Activated CD8-positive, alpha-beta memory T cell treated with anti-CD3 and anti-CD28 coated beads for 24 hours (primary cell): ENCODE results near the gene KMO.

Experiments used
- DNase-seq: peaks from one replicate; pipeline ENCODE4 v3.0.0-alpha.2; 2020

Gene KMO

DNA sequence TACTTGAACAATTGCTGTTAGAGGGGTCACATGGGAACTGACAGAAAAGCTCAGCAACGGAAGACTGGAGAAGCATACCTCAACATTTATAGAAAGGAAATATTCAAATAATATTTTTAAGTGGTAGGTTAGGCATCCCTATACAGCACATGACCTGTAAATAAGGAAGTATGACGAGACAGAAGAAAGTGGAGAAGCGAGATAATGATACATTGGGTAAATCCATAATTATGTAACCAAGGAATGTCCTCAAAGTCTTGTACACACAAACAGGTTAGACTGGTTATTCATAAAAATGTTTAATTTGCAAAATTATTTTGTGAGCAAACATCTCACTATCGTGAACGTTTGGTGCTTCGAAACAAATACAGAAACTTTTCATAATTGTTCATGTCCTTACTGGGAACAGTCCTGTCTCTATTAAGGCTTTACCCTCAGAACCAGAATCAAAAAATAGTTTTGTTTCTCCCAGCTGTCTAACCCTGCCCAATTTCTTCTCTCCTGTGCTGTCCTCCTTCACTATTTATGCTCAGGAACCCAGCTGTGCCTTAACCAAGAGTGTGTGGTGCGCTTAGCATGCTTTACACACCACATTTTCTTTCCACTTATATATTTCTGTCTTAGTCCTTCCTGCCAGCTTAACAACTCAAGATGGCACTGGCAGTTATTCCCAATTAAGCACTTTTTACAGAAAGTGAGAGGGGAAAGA is 10.2 kb downstream of the KMO start:
- DNase-seq, result no peak

DNA sequence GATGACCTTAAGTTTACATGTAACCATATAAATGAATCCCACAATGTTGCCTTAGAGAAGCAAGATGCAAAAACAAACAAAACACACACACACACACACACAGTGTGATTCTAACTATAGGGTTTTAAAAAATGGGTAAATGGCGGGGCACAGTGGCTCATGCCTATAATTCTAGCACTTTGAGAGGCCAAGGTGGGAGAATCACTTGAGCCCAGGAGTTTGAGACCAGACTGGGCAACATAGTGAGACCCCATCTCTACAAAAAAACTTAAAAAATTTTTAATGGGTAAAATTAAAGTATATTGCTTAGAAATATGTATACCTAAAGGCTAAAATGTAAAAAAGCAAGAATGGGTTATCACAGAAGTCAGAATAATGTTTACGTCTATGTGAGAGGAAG is 15.8 kb downstream of the KMO start:
- no peak for DNase-seq

DNA sequence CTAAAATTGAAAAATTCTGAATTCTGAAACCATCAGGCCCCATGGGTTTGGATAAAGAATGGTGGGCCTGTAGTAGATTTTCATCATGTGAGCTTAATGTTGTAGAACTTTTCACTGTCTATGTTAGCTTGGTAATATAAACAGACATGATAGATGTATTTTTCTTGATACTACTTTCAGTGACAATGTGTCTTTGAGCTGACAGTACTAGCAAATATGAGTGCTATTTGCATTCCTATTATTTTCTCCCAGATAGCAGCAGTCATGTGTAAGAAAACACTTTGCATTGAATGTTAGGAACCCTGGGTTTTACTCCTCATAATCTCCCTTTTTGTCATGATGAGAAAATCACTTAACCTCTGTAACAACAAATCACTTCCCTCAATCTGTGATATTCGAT is 18.1 kb downstream of the KMO start:
- no peak for DNase-seq

DNA sequence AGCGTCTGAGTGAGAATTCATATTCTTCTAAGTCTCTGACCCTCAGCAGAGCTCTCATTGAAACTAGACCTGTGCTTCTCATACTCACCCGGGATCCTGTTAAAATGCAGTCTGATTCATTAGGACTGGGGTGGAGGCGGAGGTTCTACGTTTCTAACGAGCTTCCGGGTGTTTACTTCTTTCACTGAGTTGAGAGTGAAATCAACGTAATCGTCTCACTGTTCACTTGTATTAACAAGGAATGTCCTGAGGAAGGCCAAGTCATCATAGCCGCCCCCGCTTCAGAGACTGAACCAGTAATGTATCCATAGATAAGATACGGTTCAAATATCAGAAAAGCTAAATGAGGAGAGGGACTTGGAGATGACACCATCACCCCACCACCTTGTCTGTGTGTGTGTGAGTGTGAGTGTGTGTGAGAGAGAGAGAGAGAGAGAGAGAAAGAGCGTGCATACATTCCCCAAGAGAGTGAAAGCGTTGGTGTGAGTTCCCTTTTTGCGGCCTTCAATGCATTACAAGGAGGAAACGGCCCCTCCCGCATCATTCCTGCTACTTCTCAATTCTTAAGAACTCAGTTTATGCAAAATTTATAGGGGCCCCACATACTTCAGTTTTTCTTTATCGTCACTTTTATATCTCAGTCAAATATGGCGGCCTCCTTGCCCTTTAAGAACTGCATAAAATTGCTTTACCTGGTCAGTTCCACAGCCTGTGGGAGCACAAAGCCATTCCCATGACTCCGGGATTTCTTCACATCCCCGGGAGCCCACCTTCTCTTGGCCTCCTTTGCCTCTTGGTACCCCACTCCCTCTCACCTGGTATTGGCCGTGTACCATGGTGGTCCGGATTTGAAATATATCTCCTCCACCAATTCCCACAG is 19.8 kb downstream of the KMO start:
- DNase-seq, result peak; percentile 60

DNA sequence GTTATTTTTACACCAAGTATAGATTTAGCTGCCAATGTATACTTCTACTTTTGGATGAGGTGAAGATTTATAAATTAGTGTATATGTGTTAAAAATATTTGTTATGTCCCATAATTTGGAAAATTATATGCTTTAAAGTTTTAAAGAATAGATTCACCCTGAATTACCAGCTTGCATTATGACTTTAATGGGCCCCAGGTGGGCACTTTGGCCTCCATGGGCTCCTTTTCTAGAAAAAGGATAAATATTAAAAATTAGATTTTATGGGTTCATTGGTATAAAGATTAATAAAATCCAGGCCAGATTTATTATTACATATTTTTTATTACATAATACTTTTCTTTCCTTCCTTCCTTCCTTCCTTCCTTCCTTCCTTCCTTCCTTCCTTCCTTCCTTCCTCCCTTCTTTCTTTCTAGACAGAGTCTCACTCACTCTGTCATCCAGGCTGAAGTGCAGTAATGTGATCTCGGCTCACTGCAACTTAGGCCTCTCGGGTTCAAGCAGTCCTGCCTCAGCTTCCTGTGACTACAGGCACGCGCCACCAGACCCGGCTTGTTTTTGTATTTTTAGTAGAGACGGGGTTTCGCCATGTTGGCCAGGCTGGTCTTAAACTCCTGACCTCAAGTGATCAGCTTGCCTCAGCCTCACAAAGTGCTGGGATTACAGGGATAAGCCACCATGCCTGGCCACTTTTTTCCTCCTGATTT is 21.9 kb downstream of the KMO start:
- DNase-seq, result no peak

DNA sequence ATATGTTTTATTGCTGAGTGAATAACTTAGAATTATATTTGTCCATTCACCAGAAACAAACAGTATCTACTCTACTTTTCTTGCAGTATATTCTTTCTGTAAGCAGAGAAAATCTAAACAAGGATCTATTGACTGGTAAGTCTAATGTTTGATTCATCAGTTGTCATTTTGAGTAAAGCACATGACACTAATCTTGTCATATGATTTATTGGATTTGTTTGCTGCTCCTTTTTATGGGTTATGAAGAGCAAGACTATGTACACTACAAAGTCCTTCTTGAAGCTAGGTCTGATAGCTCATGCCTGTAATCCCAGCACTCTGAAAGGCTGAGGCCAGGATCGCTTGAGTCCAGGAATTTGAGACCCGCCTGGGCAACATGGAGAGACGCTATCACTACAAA is 23.3 kb downstream of the KMO start:
- no peak for DNase-seq

DNA sequence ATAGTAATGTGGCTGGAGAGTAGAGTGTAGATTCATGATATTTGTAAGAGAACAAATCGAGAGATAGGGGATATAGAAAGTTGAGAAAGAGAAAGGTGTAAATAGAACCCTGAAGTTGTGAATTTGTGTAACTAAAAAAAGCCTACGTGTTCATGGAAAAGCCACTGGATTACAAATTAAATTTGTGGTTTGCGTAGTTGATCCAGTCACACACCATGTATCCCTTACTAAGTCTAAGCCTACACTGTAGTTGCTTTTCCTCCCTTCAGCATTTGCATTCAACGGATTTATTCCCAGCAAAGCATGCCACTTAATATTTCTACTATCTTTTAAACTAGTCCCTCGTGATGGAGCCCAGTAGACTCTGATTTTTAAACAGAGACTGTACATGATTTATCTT is 24.9 kb downstream of the KMO start:
- DNase-seq, result no peak

DNA sequence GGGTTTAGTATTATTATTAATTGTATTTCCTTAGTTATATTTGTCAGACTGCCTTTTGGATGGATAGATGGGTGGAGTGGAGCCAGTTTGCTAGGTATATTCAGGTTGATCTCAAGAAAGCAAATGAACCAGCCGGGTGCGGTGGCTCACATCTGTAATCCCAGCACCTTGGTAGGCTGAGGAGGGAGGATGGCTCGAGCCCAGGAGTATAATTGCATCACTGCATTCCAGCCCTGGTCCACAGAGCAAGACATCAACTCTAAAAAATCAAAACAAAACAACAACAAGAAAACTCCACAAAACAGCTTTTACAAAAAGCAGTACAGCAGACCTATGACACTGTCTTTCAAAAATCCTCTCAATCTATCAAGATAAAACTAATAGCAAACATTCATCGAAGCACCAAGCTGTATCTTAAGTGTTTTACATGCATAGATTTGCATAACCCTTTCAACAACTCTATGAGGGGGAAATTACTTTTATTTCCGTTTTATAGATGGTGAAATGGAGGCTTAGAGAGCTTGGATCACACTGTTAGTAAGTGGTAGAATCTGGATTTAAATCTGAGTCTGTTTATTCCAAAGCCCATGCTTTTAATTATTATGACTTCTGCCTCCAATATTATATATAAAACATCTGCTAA is 25.5 kb downstream of the KMO start:
- no peak for DNase-seq

DNA sequence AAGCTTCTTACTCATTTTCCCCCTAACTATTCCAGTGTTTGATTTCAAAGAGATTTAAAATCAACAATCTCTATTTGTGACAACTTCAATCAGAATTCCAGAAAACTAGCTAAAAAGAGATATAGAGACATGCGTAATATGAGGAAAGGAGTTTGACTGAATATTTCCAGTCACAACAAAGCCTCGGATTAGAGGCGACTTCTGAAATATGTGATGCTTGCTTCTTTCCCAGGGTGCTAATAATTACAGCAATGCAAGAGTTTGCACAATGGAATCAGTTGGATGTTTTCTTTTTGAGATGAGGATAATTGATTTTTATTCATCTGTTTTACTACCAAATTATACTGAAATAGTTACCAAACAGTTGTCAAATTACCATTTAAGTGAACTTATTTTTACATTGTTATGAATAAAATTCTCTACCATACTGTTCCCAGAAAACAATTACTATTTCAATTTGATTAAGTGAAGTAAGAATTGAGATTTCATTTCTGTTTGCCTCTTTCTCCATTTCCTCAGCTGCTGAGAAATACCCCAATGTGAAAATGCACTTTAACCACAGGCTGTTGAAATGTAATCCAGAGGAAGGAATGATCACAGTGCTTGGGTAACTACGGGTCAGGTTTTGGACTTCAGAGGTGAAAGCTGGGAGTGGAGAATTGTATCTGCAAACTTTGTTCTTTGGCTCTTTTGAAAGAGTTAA is 28.1 kb downstream of the KMO start:
- DNase-seq, result no peak

DNA sequence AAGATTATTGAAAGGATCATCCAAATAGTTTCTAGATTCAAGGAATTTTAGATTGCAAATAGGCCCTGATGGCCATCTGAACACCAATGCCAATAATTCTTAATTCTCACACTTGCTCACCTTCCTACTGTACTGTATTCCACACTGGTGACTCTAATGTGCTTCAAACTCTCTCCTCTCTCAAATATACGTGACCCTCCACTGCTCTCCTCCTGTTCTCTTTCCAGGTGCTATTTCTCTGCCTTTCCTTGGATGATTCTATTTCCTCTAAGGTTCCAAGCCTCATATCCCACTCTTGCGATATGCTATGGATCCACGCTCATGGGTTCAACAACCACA is 28.6 kb downstream of the KMO start:
- no peak for DNase-seq

DNA sequence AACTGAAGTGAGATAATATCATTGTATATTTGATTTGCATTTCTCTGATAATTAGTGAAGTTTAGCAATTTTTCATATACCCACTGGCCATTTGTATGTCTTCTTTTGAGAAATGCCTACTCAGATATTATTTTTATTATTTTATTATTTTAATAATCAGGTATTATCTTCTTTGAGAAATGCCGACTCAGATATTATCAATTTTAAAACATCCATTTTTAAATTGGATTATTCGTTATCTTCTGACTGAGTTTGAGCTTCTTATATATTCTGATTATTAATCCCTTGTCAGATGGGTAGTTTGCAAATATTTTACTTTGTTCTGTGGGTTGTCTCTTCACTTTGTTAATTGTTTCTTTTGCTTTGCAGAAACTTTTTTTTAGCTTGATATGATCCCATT is 37.7 kb downstream of the KMO start:
- DNase-seq, result no peak

DNA sequence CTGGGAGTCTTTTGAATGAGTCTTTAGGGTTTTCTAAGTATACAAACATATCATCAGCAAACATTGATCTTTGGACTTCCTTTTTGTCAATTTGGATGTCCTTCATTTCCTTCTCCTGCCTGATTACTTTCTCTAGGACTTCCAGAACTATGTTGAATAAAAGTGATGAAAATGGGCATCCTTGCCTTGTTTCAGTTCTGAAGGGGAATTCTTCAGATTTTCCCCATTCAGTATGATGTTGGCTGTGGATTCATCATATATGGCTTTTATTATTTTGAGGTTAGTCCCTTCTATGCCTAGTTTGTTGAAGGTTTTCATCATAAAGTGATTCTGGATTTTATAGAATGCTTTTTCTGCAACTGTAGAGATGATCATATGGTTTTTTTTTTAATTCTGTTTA is 42.0 kb downstream of the KMO start:
- DNase-seq, result no peak

DNA sequence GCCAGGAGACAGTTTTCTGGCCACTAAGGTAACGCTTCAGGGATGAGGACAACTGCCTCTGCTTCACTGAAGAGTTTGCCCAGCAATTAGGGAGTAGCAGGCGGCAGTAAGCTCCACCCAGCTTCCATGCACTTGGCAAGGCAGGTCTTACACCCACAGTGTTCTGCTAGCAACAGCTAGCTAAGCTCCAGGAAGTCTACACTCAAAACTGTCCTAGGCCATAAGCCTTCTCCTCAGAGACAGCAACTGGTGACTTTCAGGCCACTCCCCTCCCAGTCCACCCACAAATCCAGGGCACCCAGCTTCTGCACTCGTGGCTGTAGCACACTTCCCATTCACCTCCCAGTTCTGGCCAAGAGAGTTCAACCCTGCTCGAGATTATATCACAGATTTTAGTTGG is 47.3 kb downstream of the KMO start:
- no peak for DNase-seq

DNA sequence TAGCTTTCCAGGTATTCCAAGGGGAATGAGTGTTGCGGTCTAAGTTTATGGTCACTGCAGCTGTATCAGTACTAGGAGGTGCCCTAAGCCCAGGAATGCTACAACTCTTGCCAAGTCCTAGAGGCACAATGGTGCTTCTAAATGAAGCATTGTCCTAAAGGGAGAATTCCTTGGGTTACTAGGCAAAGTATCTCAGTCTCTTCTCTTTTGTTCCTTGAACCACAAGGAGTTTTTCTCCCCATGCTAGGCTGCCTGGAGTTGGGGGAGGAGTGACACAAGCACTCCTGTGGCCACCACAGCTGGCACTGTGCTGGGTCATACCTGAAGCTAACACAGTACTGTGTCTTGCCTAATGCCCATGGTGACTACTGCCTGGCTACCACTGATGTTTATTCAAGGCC is 50.7 kb downstream of the KMO start:
- no peak for DNase-seq

DNA sequence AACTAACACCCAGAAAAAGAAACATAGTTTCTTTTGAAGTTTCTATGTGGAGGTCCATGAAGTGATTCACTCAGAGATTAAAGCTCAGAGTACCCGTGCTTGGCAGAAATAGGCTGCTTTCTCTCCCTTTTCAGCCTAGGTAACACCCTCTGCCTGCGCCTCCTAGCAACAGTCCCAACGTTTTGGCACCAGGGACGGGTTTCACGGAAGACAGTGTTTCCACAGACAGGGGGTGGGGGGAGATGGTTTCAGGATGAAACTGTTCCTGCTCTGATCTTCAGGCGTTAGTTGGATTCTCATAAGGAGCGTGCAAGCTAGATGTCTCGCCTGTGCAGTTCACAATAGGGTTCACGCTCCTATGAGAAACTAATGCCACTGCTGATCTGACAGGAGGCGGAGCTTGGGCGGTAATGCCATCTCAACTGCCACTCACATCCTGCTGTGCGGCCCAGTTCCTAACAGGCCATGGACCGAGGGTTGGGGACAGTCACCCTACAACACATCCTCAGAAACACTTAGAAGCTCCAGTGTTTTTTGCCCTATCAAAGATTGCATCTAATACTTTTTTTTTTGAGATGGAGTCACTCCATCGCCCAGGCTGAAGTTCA is 54.8 kb downstream of the KMO start:
- DNase-seq, result no peak

DNA sequence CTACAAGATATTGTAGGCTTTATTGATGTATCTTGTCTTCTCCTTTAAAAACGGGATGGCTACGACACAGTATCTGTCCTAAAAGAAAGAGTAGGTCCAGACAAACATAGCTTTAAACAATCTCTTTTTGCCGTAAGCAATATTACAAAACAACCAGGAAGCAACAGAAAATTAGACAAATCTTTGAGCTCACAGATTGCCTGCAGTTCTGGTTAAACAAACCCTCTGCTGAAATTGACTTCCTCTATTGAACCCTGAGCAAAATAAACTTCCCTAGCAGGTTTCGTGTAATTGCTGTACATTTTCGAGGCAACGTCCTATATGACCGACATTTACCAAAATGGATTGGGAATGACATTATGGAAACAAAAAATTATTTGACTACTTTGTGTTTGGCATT is 57.3 kb downstream of the KMO start:
- no peak for DNase-seq

DNA sequence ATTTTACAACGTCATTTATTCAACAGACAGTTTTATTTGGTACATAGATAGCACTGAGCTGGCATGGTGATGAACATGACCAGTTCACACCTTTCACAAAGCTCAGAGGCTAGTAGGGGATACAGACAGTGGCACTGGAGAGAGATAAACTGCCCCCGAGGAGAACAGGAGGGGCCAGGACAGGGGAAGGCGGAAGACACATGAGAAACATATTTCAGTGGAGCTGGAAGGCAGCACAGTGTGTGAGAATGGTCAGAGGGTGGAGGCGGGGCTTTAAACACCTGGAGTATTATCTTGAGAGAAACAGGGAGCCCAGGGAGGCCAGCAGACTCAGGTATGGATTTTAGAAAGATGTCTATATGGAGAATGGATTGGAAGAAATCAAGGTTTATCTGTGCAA is 58.5 kb downstream of the KMO start:
- DNase-seq, result no peak

DNA sequence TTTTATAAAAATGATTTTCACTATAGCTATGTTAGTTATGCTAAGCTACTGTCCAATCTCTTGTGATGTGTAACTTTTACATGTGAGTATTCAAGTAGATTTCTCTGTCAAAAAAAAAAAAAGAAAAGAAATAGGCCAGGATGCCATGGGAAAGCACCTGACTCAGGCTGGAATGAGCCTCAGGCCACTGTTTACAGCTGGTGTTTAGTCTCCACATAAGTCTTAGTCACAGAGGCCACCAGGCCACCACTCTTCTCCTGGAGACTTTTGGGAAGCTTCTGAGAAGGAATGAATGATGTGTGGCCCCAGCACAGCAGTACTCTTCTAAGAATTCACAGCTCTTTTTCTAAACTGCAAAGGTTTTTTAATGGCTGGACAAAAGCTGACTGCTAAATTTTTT is 59.1 kb downstream of the KMO start:
- no peak for DNase-seq

DNA sequence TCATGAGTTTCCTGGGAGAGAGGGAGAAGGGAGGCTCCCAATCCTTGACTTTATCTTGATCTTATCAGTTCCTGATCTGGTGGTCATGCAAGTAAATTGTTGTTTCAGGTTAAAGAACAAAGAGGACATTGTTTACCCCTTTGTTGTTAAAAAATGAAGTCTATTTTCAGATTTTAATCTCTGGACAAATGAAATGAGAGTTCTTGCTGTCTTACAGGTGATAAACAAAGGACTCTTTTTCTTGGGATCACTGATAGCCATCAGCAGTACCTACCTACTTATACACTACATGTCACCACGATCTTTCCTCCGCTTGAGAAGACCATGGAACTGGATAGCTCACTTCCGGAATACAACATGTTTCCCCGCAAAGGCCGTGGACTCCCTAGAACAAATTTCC is 59.6 kb downstream of the KMO start:
- no peak for DNase-seq

DNA sequence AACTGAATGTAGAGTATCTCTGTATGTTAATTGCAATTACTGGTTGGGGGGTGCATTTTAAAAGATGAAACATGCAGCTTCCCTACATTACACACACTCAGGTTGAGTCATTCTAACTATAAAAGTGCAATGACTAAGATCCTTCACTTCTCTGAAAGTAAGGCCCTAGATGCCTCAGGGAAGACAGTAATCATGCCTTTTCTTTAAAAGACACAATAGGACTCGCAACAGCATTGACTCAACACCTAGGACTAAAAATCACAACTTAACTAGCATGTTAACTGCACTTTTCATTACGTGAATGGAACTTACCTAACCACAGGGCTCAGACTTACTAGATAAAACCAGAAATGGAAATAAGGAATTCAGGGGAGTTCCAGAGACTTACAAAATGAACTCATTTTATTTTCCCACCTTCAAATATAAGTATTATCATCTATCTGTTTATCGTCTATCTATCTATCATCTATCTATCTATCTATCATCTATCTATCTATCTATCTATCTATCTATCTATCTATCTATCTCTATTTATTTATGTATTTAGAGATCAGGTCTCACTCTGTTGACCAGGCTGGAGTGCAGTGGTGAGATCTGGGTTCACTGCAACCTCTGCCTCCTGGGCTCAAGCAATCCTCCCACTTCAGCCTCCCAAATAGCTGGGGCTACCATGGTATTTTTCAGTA is 60.2 kb downstream of the KMO start:
- no peak for DNase-seq

DNA sequence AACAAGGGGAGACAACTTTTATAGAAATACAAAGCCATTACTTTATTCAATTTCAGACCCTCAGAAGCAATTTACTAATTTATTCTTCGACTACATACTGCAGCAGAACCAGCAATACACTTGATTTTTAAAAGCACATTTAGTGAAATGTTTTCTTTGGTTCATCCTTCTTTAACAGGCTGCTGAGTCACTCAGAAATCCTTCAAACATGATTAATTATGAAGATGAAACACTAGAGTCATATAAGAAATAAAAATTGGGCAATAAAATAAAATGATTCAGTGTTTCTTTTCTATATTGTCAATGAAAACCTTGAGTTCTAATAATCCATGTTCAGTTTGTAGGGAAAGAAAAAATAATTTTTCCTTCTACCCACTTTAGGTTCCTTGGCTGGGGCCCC is 61.0 kb downstream of the KMO start:
- no peak for DNase-seq

DNA sequence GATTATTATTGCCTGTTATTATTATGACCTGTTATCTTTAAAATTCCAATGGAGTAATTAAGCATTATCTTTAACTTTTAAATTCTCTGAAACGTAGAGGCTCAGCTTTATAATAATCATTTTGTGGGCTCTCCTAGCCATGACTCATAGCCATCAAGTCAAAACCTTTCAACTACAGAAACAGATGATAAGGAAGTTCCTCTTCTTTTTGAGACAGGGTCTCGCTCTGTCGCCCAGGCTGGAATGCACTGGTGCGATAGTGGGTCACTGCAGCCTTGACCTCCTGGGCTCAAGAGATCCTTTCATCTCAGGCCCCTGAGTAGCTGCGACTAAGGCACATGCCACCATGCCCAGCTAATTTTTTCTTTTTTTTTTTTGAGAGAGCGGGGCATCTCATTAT is 64.5 kb downstream of the KMO start:
- no peak for DNase-seq
